Kidney tubule cell (primary cell): ENCODE data around the gene MAP2K4.
A peak's percentile ranks its signal among the peaks of the same experiment; 100 is the strongest.
"Not testable (repeated sequence)": the region's sequence is repeated elsewhere in the genome, so short reads cannot be mapped to it uniquely, and the experiment has no call there.

ENCODE experiments used
- DNase-seq: peaks from one replicate; pipeline ENCODE4 v3.0.0-alpha.2; 2018; ENCODE audit warnings: low spot score

Gene MAP2K4

GRCh38 chr17:12020642-12021622 lies at the start of gene MAP2K4:
Gene MAP2K4, plus strand, starts transcription at chr17:12020877. Its CDS starts 10 bp downstream, at chr17:12020887.
- peak; percentile 86 for DNase-seq

GRCh38 chr17:11972741-11973140 lies 47.9 kb upstream of the MAP2K4 start:
- DNase-seq: not testable (repeated sequence)

GRCh38 chr17:11979795-11980194 lies 40.9 kb upstream of the MAP2K4 start:
- no peak for DNase-seq

- no peak for DNase-seq
These were observed 39.9 kb upstream of the MAP2K4 start for GRCh38 chr17:11980813-11981212.

- no peak for DNase-seq
These were observed 38.8 kb upstream of the MAP2K4 start for GRCh38 chr17:11981862-11982261.

- DNase-seq: no peak
These were observed 34.3 kb upstream of the MAP2K4 start for GRCh38 chr17:11986179-11986941.

- peak; percentile 52 for DNase-seq
These were observed 33.7 kb upstream of the MAP2K4 start for GRCh38 chr17:11986942-11987329.

- DNase-seq: no peak
These were observed 30.2 kb upstream of the MAP2K4 start for GRCh38 chr17:11990363-11990983.

- DNase-seq: no peak
These were observed 29.2 kb upstream of the MAP2K4 start for GRCh38 chr17:11991461-11991860.

- peak; percentile 53 for DNase-seq
These were observed 23.9 kb upstream of the MAP2K4 start for GRCh38 chr17:11996722-11997146.

- DNase-seq: peak; percentile 95
These were observed 23.3 kb upstream of the MAP2K4 start, which contains the start of gene ZNF18 for GRCh38 chr17:11997147-11997971. Gene ZNF18, minus strand, starts transcription at chr17:11997475. Its CDS starts 4,646 bp downstream, at chr17:11992829.

GRCh38 chr17:11997972-11998233 lies 22.8 kb upstream of the MAP2K4 start:
- DNase-seq: no peak

- no peak for DNase-seq
These were observed 21.0 kb upstream of the MAP2K4 start for GRCh38 chr17:11999696-12000095.

- DNase-seq: no peak
These were observed 13.2 kb upstream of the MAP2K4 start for GRCh38 chr17:12007466-12007865.

- DNase-seq: no peak
These were observed 1.0 kb downstream of the MAP2K4 start for GRCh38 chr17:12021623-12022140.

- DNase-seq: no peak
These were observed 1.6 kb downstream of the MAP2K4 start for GRCh38 chr17:12022310-12022709.

GRCh38 chr17:12024327-12024726 lies 3.6 kb downstream of the MAP2K4 start:
- DNase-seq: peak; percentile 87

- DNase-seq: no peak
These were observed 7.0 kb downstream of the MAP2K4 start for GRCh38 chr17:12027658-12028057.

- no peak for DNase-seq
These were observed 7.9 kb downstream of the MAP2K4 start for GRCh38 chr17:12028611-12029010.

- no peak for DNase-seq
These were observed 13.9 kb downstream of the MAP2K4 start for GRCh38 chr17:12034538-12034937.

GRCh38 chr17:12035673-12036072 lies 15.0 kb downstream of the MAP2K4 start:
- no peak for DNase-seq
